ENCODE results near the gene PDE7B. TPM values are rescaled to one million over a fixed set of nuclear protein-coding genes. Genes with fewer than 3 reads are reported as not detected.

The PDE7B gene
- total and polyA plus RNA-seq, 9 of the 15 experiments (the other 6 are each of a cell fraction or from before 2014, with no cell fraction given) = 0.01 TPM; not detected in 8

DNA sequence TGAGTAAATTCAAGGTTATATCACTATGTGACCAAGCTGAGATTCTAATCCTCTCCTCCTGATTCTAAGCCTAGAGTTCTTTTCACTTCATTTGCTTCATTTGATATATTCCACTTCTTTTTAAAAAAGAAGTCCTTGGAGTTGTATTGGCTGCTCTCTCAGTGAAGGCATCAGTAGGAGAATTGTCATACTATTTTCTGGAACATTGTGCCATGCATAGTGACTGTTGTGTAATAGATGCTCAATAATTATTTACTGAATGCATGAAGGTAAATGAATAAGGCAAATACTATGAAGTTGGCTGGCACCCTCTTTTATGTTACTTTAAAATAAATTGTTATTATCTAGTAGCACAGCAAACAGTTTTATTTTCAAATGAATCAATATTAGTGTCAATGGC lies 209.3 kb downstream of the PDE7B start:
- peaks cover 0 to 3% of the 10 kb centered on the region in 2 experiments; a peak in 2 of 5 replicates for H3K27me3 ChIP-seq (ENCODE audit: control insufficient read depth in 2 of 2, insufficient read depth in 2 of 2, low read length in 2 of 2)
- H3K9ac ChIP-seq (ENCODE audit: insufficient read depth in 1 of 2, low read depth in 2 of 2, low read length in 2 of 2) = no peak overlapping the region
- no peak for DNase-seq (ENCODE audit: extremely low read depth in 1 of 4, low spot score in 3 of 4)
- H3K27ac ChIP-seq (ENCODE audit: extremely low read depth, low read depth, low read length) = no peak overlapping the region
- H3K4me2 ChIP-seq (ENCODE audit: insufficient read depth, low read length) = no peak overlapping the region
- H3K9me1 ChIP-seq (ENCODE audit: control insufficient read depth, insufficient read depth, low read length) = no peaks in the 10 kb centered on the region
- H3K79me2 ChIP-seq (ENCODE audit: control insufficient read depth, insufficient read depth, low read length) = no peaks in the 10 kb centered on the region
- H3K9me3 ChIP-seq (replicated peaks; ENCODE audit: control insufficient read depth, insufficient read depth, low read depth, low read length) = no peaks in the 10 kb centered on the region
- intact Hi-C loops (cut with micrococcal nuclease) = no loop called here
- POLR2A ChIA-PET = interaction anchor here (0.6 kb wide), 1 partner anchor 124 kb away, joined by 3 read pairs; no protein-coding TSS in a partner anchor
- BruUV-seq (replicated peaks) = no TSS peak
- CTCF ChIA-PET (ENCODE audit: low intra/inter-chr PET ratio) = no interaction called here
- TF ChIP-seq, protein P1, sequence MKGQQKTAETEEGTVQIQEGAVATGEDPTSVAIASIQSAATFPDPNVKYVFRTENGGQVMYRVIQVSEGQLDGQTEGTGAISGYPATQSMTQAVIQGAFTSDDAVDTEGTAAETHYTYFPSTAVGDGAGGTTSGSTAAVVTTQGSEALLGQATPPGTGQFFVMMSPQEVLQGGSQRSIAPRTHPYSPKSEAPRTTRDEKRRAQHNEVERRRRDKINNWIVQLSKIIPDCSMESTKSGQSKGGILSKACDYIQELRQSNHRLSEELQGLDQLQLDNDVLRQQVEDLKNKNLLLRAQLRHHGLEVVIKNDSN (CRISPR knock-in tag; IDR thresholded peaks at IDR 0.05) = no peak
- TF ChIP-seq ZNF124 (CRISPR knock-in tag; IDR thresholded peaks at IDR 0.05) (no peak), RBM15 (IDR thresholded peaks at IDR 0.05; ENCODE audit: insufficient read depth, low read length) (no peak), XRCC5 (IDR thresholded peaks at IDR 0.05; ENCODE audit: low read depth, low read length) (no peak), STAG1 (CRISPR knock-in tag; IDR thresholded peaks at IDR 0.05; ENCODE audit: borderline replicate concordance) (no peak), LEF1 (IDR thresholded peaks at IDR 0.05) (no peak), TEAD2 (tag; IDR thresholded peaks at IDR 0.05) (no peak)
- TF ChIP-seq, protein P2, sequence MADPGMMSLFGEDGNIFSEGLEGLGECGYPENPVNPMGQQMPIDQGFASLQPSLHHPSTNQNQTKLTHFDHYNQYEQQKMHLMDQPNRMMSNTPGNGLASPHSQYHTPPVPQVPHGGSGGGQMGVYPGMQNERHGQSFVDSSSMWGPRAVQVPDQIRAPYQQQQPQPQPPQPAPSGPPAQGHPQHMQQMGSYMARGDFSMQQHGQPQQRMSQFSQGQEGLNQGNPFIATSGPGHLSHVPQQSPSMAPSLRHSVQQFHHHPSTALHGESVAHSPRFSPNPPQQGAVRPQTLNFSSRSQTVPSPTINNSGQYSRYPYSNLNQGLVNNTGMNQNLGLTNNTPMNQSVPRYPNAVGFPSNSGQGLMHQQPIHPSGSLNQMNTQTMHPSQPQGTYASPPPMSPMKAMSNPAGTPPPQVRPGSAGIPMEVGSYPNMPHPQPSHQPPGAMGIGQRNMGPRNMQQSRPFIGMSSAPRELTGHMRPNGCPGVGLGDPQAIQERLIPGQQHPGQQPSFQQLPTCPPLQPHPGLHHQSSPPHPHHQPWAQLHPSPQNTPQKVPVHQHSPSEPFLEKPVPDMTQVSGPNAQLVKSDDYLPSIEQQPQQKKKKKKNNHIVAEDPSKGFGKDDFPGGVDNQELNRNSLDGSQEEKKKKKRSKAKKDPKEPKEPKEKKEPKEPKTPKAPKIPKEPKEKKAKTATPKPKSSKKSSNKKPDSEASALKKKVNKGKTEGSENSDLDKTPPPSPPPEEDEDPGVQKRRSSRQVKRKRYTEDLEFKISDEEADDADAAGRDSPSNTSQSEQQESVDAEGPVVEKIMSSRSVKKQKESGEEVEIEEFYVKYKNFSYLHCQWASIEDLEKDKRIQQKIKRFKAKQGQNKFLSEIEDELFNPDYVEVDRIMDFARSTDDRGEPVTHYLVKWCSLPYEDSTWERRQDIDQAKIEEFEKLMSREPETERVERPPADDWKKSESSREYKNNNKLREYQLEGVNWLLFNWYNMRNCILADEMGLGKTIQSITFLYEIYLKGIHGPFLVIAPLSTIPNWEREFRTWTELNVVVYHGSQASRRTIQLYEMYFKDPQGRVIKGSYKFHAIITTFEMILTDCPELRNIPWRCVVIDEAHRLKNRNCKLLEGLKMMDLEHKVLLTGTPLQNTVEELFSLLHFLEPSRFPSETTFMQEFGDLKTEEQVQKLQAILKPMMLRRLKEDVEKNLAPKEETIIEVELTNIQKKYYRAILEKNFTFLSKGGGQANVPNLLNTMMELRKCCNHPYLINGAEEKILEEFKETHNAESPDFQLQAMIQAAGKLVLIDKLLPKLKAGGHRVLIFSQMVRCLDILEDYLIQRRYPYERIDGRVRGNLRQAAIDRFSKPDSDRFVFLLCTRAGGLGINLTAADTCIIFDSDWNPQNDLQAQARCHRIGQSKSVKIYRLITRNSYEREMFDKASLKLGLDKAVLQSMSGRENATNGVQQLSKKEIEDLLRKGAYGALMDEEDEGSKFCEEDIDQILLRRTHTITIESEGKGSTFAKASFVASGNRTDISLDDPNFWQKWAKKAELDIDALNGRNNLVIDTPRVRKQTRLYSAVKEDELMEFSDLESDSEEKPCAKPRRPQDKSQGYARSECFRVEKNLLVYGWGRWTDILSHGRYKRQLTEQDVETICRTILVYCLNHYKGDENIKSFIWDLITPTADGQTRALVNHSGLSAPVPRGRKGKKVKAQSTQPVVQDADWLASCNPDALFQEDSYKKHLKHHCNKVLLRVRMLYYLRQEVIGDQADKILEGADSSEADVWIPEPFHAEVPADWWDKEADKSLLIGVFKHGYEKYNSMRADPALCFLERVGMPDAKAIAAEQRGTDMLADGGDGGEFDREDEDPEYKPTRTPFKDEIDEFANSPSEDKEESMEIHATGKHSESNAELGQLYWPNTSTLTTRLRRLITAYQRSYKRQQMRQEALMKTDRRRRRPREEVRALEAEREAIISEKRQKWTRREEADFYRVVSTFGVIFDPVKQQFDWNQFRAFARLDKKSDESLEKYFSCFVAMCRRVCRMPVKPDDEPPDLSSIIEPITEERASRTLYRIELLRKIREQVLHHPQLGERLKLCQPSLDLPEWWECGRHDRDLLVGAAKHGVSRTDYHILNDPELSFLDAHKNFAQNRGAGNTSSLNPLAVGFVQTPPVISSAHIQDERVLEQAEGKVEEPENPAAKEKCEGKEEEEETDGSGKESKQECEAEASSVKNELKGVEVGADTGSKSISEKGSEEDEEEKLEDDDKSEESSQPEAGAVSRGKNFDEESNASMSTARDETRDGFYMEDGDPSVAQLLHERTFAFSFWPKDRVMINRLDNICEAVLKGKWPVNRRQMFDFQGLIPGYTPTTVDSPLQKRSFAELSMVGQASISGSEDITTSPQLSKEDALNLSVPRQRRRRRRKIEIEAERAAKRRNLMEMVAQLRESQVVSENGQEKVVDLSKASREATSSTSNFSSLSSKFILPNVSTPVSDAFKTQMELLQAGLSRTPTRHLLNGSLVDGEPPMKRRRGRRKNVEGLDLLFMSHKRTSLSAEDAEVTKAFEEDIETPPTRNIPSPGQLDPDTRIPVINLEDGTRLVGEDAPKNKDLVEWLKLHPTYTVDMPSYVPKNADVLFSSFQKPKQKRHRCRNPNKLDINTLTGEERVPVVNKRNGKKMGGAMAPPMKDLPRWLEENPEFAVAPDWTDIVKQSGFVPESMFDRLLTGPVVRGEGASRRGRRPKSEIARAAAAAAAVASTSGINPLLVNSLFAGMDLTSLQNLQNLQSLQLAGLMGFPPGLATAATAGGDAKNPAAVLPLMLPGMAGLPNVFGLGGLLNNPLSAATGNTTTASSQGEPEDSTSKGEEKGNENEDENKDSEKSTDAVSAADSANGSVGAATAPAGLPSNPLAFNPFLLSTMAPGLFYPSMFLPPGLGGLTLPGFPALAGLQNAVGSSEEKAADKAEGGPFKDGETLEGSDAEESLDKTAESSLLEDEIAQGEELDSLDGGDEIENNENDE (IDR thresholded peaks at IDR 0.05; ENCODE audit: low read depth, low read length) = no peak
- TF ChIP-seq, protein P3, sequence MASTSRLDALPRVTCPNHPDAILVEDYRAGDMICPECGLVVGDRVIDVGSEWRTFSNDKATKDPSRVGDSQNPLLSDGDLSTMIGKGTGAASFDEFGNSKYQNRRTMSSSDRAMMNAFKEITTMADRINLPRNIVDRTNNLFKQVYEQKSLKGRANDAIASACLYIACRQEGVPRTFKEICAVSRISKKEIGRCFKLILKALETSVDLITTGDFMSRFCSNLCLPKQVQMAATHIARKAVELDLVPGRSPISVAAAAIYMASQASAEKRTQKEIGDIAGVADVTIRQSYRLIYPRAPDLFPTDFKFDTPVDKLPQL (IDR thresholded peaks at IDR 0.05; ENCODE audit: extremely low read depth, insufficient read length) = no peak
- H3K36me3 ChIP-seq (ENCODE audit: control insufficient read depth, insufficient read depth, low read length) = no peaks in the 10 kb centered on the region
- FAIRE-seq = no peak
- no peak overlapping the region for H2AFZ ChIP-seq (ENCODE audit: low read depth, low read length)
- no peaks in the 10 kb centered on the region for H4K20me1 ChIP-seq (replicated peaks; ENCODE audit: control insufficient read depth, insufficient read depth, low read length)
- H3K4me3 ChIP-seq = no peak overlapping the region
- in situ Hi-C loops (cut with MboI) = no loop called here
- no peak for ATAC-seq
- no peaks in the 10 kb centered on the region for H3K4me1 ChIP-seq (replicated peaks in 1 of 2; ENCODE audit: control insufficient read depth in 2 of 2, insufficient read depth in 2 of 2, low read length in 2 of 2)
